Panc1 (cell line): ENCODE measurements around the gene SPEM3. TPM values are rescaled to one million over a fixed set of nuclear protein-coding genes. Genes with fewer than 3 reads are reported as not detected.

Source experiments
- ATAC-seq: fragments of 200-7000 bp; cut with Tn5 transposase; 2 replicates; pipeline ENCODE4 v1.9.1; 2020; ENCODE audit warnings: mild to moderate bottlenecking, moderate library complexity
- BruUV-seq: library from RNA; stranded (reverse); fragments of 400-500 nt; replicated peaks from 2 replicates; lab custom pipeline; 2021; lab: Mats Ljungman, UMichigan
- CTCF ChIA-PET: fragments of 300-600 bp; sonication (Branson Sonifier 250); formaldehyde crosslinking; loops from one replicate; lab custom pipeline; 2022; ENCODE audit warnings: antibody characterized with exemption; lab: Charles Lee
- POLR2A ChIA-PET: fragments of 300-600 bp; sonication (Branson Sonifier 250); formaldehyde crosslinking; loops from one replicate; lab custom pipeline; 2022; ENCODE audit warnings: antibody characterized with exemption; lab: Charles Lee
- DNase-seq: peaks from one replicate; pipeline ENCODE4 v3.0.0-alpha.2; 2010; ENCODE audit warnings: low read depth, low spot score
- H3K27ac ChIP-seq: 2 replicates; pipeline ENCODE4 v1.5.1; 2011; ENCODE audit warnings: mild to moderate bottlenecking, low read length, inconsistent platforms
- H3K27me3 ChIP-seq: fragments of 200-500 bp; sonication (Bioruptor generic); 2 replicates; pipeline ENCODE4 v1.6.0; 2014; ENCODE audit warnings: low read length, inconsistent platforms; ENCODE audit not compliant: control insufficient read depth, insufficient read depth
- H3K36me3 ChIP-seq: fragments of 200-500 bp; sonication (Bioruptor generic); 2 replicates; pipeline ENCODE4 v1.5.1; 2014; ENCODE audit warnings: inconsistent platforms, mild to moderate bottlenecking, low read length, moderate library complexity; ENCODE audit not compliant: control insufficient read depth, insufficient read depth
- H3K4me1 ChIP-seq: 2 replicates; pipeline ENCODE4 v1.5.1; 2011; ENCODE audit warnings: inconsistent platforms, mild to moderate bottlenecking, low read length, moderate library complexity; ENCODE audit not compliant: control insufficient read depth, insufficient read depth
- H3K4me3 ChIP-seq, 2 experiments: 2 replicates each; pipeline ENCODE4 v1.5.1; 2011 to 2012; ENCODE audit warnings: low read depth in 2 of 2, low read length in 2 of 2, mild to moderate bottlenecking in 2 of 2, inconsistent platforms in 1 of 2, moderate library complexity in 1 of 2
- H3K9me3 ChIP-seq: fragments of 200-500 bp; sonication (Bioruptor generic); 2 replicates; pipeline ENCODE4 v1.5.1; 2014; ENCODE audit warnings: low read depth, mild to moderate bottlenecking, inconsistent platforms, low read length, moderate library complexity; ENCODE audit not compliant: control insufficient read depth, insufficient read depth
- CTCF ChIP-seq: fragments of 450-650 bp; IDR thresholded peaks from 2 replicates; pipeline ENCODE4 v1.5.1; 2017; ENCODE audit warnings: mild to moderate bottlenecking
- POLR2AphosphoS5 ChIP-seq: IDR thresholded peaks from 2 replicates; pipeline ENCODE4 v1.6.1; 2012; ENCODE audit warnings: mild to moderate bottlenecking, low read depth, low read length, moderate library complexity
- REST ChIP-seq, 2 experiments: IDR thresholded peaks; 2 replicates each; pipeline ENCODE4 v1.6.1; 2011 to 2012; ENCODE audit warnings: low read depth in 2 of 2, control low read depth in 1 of 2, low read length in 1 of 2, mild to moderate bottlenecking in 1 of 2, moderate library complexity in 1 of 2; ENCODE audit not compliant: insufficient read depth in 1 of 2
- SIN3A ChIP-seq: IDR thresholded peaks from 2 replicates; pipeline ENCODE4 v1.6.1; 2012; ENCODE audit warnings: low read depth, mild to moderate bottlenecking, low read length, moderate library complexity, borderline replicate concordance; ENCODE audit not compliant: insufficient read depth
- TCF7L2 ChIP-seq: IDR thresholded peaks from 2 replicates; pipeline ENCODE4 v1.6.1; 2011; ENCODE audit warnings: mild to moderate bottlenecking, low read depth, low read length, inconsistent platforms
- in situ Hi-C: cut with HindIII; loops from 2 replicates; pipeline ENCODE4 v1.10.0; 2016; ENCODE audit warnings: low sequenced_read_pairs, low pct_unique_long_range_greater_than_20kb
- intact Hi-C: fragments of 100-400 bp; cut with micrococcal nuclease; formaldehyde crosslinking; loops from one replicate; pipeline ENCODE4 v1.10.0; 2022; ENCODE audit not compliant: unreplicated experiment
- total RNA-seq: library from RNA; stranded (reverse); gene quantifications from one replicate; pipeline ENCODE4 v1.2.1, GENCODE V29; 2021; ENCODE audit not compliant: unreplicated experiment

Gene SPEM3
- total RNA-seq, 1 experiment from 2014 or later = not detected

GRCh38 chr17:7411427-7411750 is 17.3 kb upstream of the SPEM3 start:
- ATAC-seq (no peak), DNase-seq (no peak)
- BruUV-seq = no TSS peak
- no peaks in the 10 kb centered on the region for H3K27me3 ChIP-seq
- intact Hi-C loops = no loop called here
- no peak for TF ChIP-seq TCF7L2
- no peak for TF ChIP-seq POLR2AphosphoS5
- TF ChIP-seq CTCF = no peak
- TF ChIP-seq REST (IDR thresholded peaks at IDR 0.05; ENCODE audit: insufficient read depth in 1 of 2, low read depth in 2 of 2, low read length in 1 of 2) = no peak
- TF ChIP-seq SIN3A = no peak
- CTCF ChIA-PET = no interaction called here
- H3K9me3 ChIP-seq = no peaks in the 10 kb centered on the region
- no peaks in the 10 kb centered on the region for H3K4me1 ChIP-seq
- POLR2A ChIA-PET = no interaction called here
- no peak overlapping the region for H3K27ac ChIP-seq
- in situ Hi-C loops = no loop called here
- no peaks in the 10 kb centered on the region for H3K36me3 ChIP-seq
- no peak overlapping the region for H3K4me3 ChIP-seq

- Histone ChIP-seq H3K4me3 (no peak overlapping the region), H3K27ac (no peak overlapping the region), H3K4me1 (no peaks in the 10 kb centered on the region), H3K27me3 (no peaks in the 10 kb centered on the region), H3K36me3 (no peaks in the 10 kb centered on the region), H3K9me3 (no peaks in the 10 kb centered on the region)
- DNase-seq (no peak), ATAC-seq (0 out of 2 replicates have a peak, but pooled peaks have one; percentile 11)
- ChIA-PET CTCF (no interaction called here), POLR2A (interaction anchor here (0.6 kb wide), 1 partner anchor 23 kb away, joined by 4 read pairs; no protein-coding TSS in a partner anchor)
- BruUV-seq = no TSS peak
- TF ChIP-seq POLR2AphosphoS5 = no peak
- no peak for TF ChIP-seq REST (IDR thresholded peaks at IDR 0.05; ENCODE audit: insufficient read depth in 1 of 2, low read depth in 2 of 2, low read length in 1 of 2)
- no peak for TF ChIP-seq TCF7L2
- TF ChIP-seq CTCF = no peak
- TF ChIP-seq SIN3A = no peak
- intact Hi-C loops (no loop called here), in situ Hi-C loops (no loop called here)
Measured at GRCh38 chr17:7413346-7413985, 15.2 kb upstream of the SPEM3 start.
